Neural progenitor cell (in vitro differentiated cells): ENCODE results near the gene EOMES. TPM values are rescaled to one million over a fixed set of nuclear protein-coding genes. Genes with fewer than 3 reads are reported as not detected.

ENCODE experiments used
- DNase-seq: peaks from one replicate; pipeline ENCODE4 v3.0.0-alpha.2; 2016; ENCODE audit warnings: low spot score
- H2AFZ ChIP-seq: fragments of 200-600 bp; sonication (generic); replicated peaks from 2 replicates; pipeline ENCODE4 v1.6.1; 2016; ENCODE audit warnings: antibody characterized with exemption
- H3F3A ChIP-seq: fragments of 200-600 bp; sonication (generic); 2 replicates; pipeline ENCODE4 v1.6.1; 2016; ENCODE audit warnings: antibody characterized with exemption, low read depth
- H3K27ac ChIP-seq: fragments of 200-600 bp; sonication (generic); 2 replicates; pipeline ENCODE4 v1.5.1; 2016; ENCODE audit warnings: mild to moderate bottlenecking
- H3K27me3 ChIP-seq: fragments of 200-600 bp; sonication (generic); 2 replicates; pipeline ENCODE4 v1.6.1; 2016; ENCODE audit warnings: mild to moderate bottlenecking, moderate library complexity
- H3K36me3 ChIP-seq: fragments of 200-600 bp; sonication (generic); 2 replicates; pipeline ENCODE4 v1.5.1; 2016
- H3K4me1 ChIP-seq: fragments of 200-600 bp; sonication (generic); 2 replicates; pipeline ENCODE4 v1.6.1; 2016; ENCODE audit warnings: mixed run types
- H3K4me2 ChIP-seq: fragments of 200-600 bp; sonication (generic); 2 replicates; pipeline ENCODE4 v1.6.1; 2016
- H3K4me3 ChIP-seq: fragments of 200-600 bp; sonication (generic); 2 replicates; pipeline ENCODE4 v1.5.1; 2016
- H3K79me2 ChIP-seq: fragments of 200-600 bp; sonication (generic); 2 replicates; pipeline ENCODE4 v1.6.1; 2016; ENCODE audit warnings: low read depth
- H3K9ac ChIP-seq: fragments of 200-600 bp; sonication (generic); 2 replicates; pipeline ENCODE4 v1.6.1; 2016
- H3K9me3 ChIP-seq: fragments of 200-600 bp; sonication (generic); 2 replicates; pipeline ENCODE4 v1.5.1; 2016; ENCODE audit warnings: low read depth
- H4K20me1 ChIP-seq: fragments of 200-600 bp; sonication (generic); 2 replicates; pipeline ENCODE4 v1.6.1; 2016; ENCODE audit warnings: low read depth
- H3K27ac Mint-ChIP-seq: 3 replicates; pipeline ENCODE4 v1.8.0; 2021; ENCODE audit warnings: mixed read lengths
- H3K27me3 Mint-ChIP-seq: 2 replicates; pipeline ENCODE4 v1.8.0; 2022; ENCODE audit warnings: low read depth, mild to moderate bottlenecking, inconsistent platforms, moderate library complexity, mixed read lengths; ENCODE audit not compliant: insufficient read depth
- H3K36me3 Mint-ChIP-seq: 3 replicates; pipeline ENCODE4 v1.8.0; 2021; ENCODE audit warnings: mixed read lengths
- H3K4me1 Mint-ChIP-seq: 3 replicates; pipeline ENCODE4 v1.8.0; 2021; ENCODE audit warnings: mixed read lengths
- H3K4me3 Mint-ChIP-seq: 3 replicates; pipeline ENCODE4 v1.8.0; 2021; ENCODE audit warnings: mild to moderate bottlenecking, moderate library complexity, mixed read lengths
- H3K9me3 Mint-ChIP-seq: 3 replicates; pipeline ENCODE4 v1.8.0; 2020; ENCODE audit warnings: mixed read lengths
- CTCF ChIP-seq: fragments of 200-600 bp; sonication (generic); IDR thresholded peaks from 2 replicates; pipeline ENCODE4 v1.5.1; 2017; ENCODE audit warnings: antibody characterized with exemption, mild to moderate bottlenecking
- EZH2 ChIP-seq: fragments of 200-600 bp; sonication (generic); IDR thresholded peaks from 2 replicates; pipeline ENCODE4 v1.6.1; 2017; ENCODE audit warnings: antibody characterized with exemption, mild to moderate bottlenecking, moderate library complexity
- EZH2phosphoT487 ChIP-seq: fragments of 200-600 bp; sonication (generic); IDR thresholded peaks from 2 replicates; pipeline ENCODE4 v1.6.1; 2017; ENCODE audit warnings: antibody characterized with exemption
- total RNA-seq: library from RNA; depleted of rRNA; stranded (reverse); fragments of >200 nt; gene quantifications from 2 replicates; pipeline ENCODE4 v1.2.3, GENCODE V29; 2015; ENCODE audit warnings: low replicate concordance

Gene EOMES
- total RNA-seq, 1 donor from 2014 or later, result not detected

GRCh38 chr3:27678234-27678633 lies 43.9 kb downstream of the EOMES start:
- Mint-ChIP-seq H3K27ac (no peak overlapping the region), H3K36me3 (no peaks in the 10 kb centered on the region), H3K4me3 (no peak overlapping the region), H3K9me3 (no peaks in the 10 kb centered on the region), H3K4me1 (peaks cover 11% of the 10 kb centered on the region), H3K27me3 (no peaks in the 10 kb centered on the region)
- H2AFZ ChIP-seq, result no peak overlapping the region
- no peak overlapping the region for H3K4me3 ChIP-seq
- no peaks in the 10 kb centered on the region for H3K9me3 ChIP-seq
- no peaks in the 10 kb centered on the region for H3K36me3 ChIP-seq
- H3F3A ChIP-seq, result peaks cover 17% of the 10 kb centered on the region
- TF ChIP-seq EZH2, result no peak
- H3K27ac ChIP-seq, result no peak overlapping the region
- H3K79me2 ChIP-seq, result no peaks in the 10 kb centered on the region
- peaks cover 6% of the 10 kb centered on the region for H4K20me1 ChIP-seq
- no peak for DNase-seq
- no peak overlapping the region for H3K4me2 ChIP-seq
- H3K4me1 ChIP-seq, result no peaks in the 10 kb centered on the region
- H3K27me3 ChIP-seq, result peaks cover 25% of the 10 kb centered on the region
- H3K9ac ChIP-seq, result no peak overlapping the region

GRCh38 chr3:27677565-27677964 lies 44.6 kb downstream of the EOMES start:
- Mint-ChIP-seq H3K9me3 (no peaks in the 10 kb centered on the region), H3K36me3 (no peaks in the 10 kb centered on the region), H3K27ac (no peak overlapping the region), H3K27me3 (no peaks in the 10 kb centered on the region), H3K4me1 (peaks cover 11% of the 10 kb centered on the region), H3K4me3 (no peak overlapping the region)
- Histone ChIP-seq H4K20me1 (peaks cover 6% of the 10 kb centered on the region), H3K4me3 (no peak overlapping the region), H3K9me3 (no peaks in the 10 kb centered on the region), H3K9ac (no peak overlapping the region), H3K4me2 (no peak overlapping the region), H3F3A (peaks cover 17% of the 10 kb centered on the region), H3K4me1 (no peaks in the 10 kb centered on the region), H2AFZ (no peak overlapping the region), H3K27ac (no peak overlapping the region), H3K36me3 (no peaks in the 10 kb centered on the region), H3K79me2 (no peaks in the 10 kb centered on the region), H3K27me3 (peaks cover 25% of the 10 kb centered on the region)
- no peak for DNase-seq
- TF ChIP-seq EZH2phosphoT487 (no peak), EZH2 (no peak), CTCF (no peak)

- H3K4me1 Mint-ChIP-seq, result no peaks in the 10 kb centered on the region
- H3K4me3 ChIP-seq, result no peak overlapping the region
- H3F3A ChIP-seq, result peaks cover 3% of the 10 kb centered on the region
- no peak overlapping the region for H3K4me2 ChIP-seq
- H3K36me3 ChIP-seq, result no peaks in the 10 kb centered on the region
- H3K36me3 Mint-ChIP-seq, result no peaks in the 10 kb centered on the region
- no peak overlapping the region for H2AFZ ChIP-seq
- no peaks in the 10 kb centered on the region for H3K4me1 ChIP-seq
- no peaks in the 10 kb centered on the region for H3K79me2 ChIP-seq
- no peaks in the 10 kb centered on the region for H3K9me3 Mint-ChIP-seq
- TF ChIP-seq CTCF (no peak), EZH2 (no peak), EZH2phosphoT487 (no peak)
- no peak overlapping the region for H3K27ac ChIP-seq
- peaks cover 25% of the 10 kb centered on the region for H3K27me3 ChIP-seq
- H3K27ac Mint-ChIP-seq, result no peak overlapping the region
- H3K27me3 Mint-ChIP-seq, result no peaks in the 10 kb centered on the region
- H3K9ac ChIP-seq, result no peak overlapping the region
- no peak overlapping the region for H3K4me3 Mint-ChIP-seq
- no peak for DNase-seq
- H3K9me3 ChIP-seq, result no peaks in the 10 kb centered on the region
- H4K20me1 ChIP-seq, result peaks cover 2% of the 10 kb centered on the region
These were observed 46.8 kb downstream of the EOMES start for GRCh38 chr3:27675287-27675686.

- Histone ChIP-seq H3K36me3 (no peaks in the 10 kb centered on the region), H3K27ac (no peak overlapping the region), H3K27me3 (peaks cover 9% of the 10 kb centered on the region), H3K9ac (no peak overlapping the region), H2AFZ (no peak overlapping the region), H3F3A (no peaks in the 10 kb centered on the region), H3K9me3 (no peaks in the 10 kb centered on the region), H3K4me1 (no peaks in the 10 kb centered on the region), H3K79me2 (no peaks in the 10 kb centered on the region), H3K4me3 (no peak overlapping the region), H3K4me2 (no peak overlapping the region), H4K20me1 (no peaks in the 10 kb centered on the region)
- no peak overlapping the region for H3K4me3 Mint-ChIP-seq
- TF ChIP-seq EZH2 (no peak), EZH2phosphoT487 (no peak), CTCF (no peak)
- no peak for DNase-seq
- no peaks in the 10 kb centered on the region for H3K9me3 Mint-ChIP-seq
- H3K4me1 Mint-ChIP-seq, result no peaks in the 10 kb centered on the region
- H3K36me3 Mint-ChIP-seq, result no peaks in the 10 kb centered on the region
- H3K27me3 Mint-ChIP-seq, result no peaks in the 10 kb centered on the region
- H3K27ac Mint-ChIP-seq, result no peak overlapping the region
These were observed 48.4 kb downstream of the EOMES start for GRCh38 chr3:27673701-27674100.
